Endothelial cell (in vitro differentiated cells): ENCODE data around the gene ANKH. TPM values are rescaled to one million over a fixed set of nuclear protein-coding genes. Genes with fewer than 3 reads are reported as not detected.

Source experiments
- DNase-seq: peaks from one replicate; pipeline ENCODE4 v3.0.0; 2021; ENCODE audit warnings: low spot score
- H3K27ac Mint-ChIP-seq: one replicate; pipeline ENCODE4 v1.8.0; 2021; ENCODE audit warnings: mixed read lengths, inconsistent platforms; ENCODE audit not compliant: unreplicated experiment
- H3K27me3 Mint-ChIP-seq: one replicate; pipeline ENCODE4 v1.8.0; 2021; ENCODE audit warnings: mild to moderate bottlenecking, moderate library complexity, mixed read lengths, inconsistent platforms; ENCODE audit not compliant: unreplicated experiment
- H3K36me3 Mint-ChIP-seq: one replicate; pipeline ENCODE4 v1.8.0; 2021; ENCODE audit warnings: mild to moderate bottlenecking, low read depth, mixed read lengths, inconsistent platforms; ENCODE audit not compliant: unreplicated experiment
- H3K4me1 Mint-ChIP-seq: one replicate; pipeline ENCODE4 v1.8.0; 2021; ENCODE audit warnings: mild to moderate bottlenecking, mixed read lengths, inconsistent platforms; ENCODE audit not compliant: unreplicated experiment
- H3K4me3 Mint-ChIP-seq: one replicate; pipeline ENCODE4 v1.8.0; 2021; ENCODE audit warnings: mild to moderate bottlenecking, mixed read lengths, inconsistent platforms; ENCODE audit not compliant: unreplicated experiment
- H3K9me3 Mint-ChIP-seq: one replicate; pipeline ENCODE4 v1.8.0; 2021; ENCODE audit warnings: mixed read lengths, inconsistent platforms; ENCODE audit not compliant: unreplicated experiment
- total RNA-seq: library from RNA; stranded (reverse); fragmentation: NEBNext Ultra II Directional; extraction: Animal tissue kit (Norgen Biotek cat#: 25700); gene quantifications from one replicate; pipeline ENCODE4 v1.2.1, GENCODE V29; 2021; ENCODE audit not compliant: unreplicated experiment
- TF ChIP-seq, protein P1 (sequence below): fragments of 200-600 bp; sonication (generic); IDR thresholded peaks from one replicate; pipeline ENCODE4 v1.5.0; 2021; ENCODE audit warnings: antibody characterized with exemption; ENCODE audit not compliant: unreplicated experiment

The ANKH gene
- total RNA-seq, 1 donor from 2014 or later: 61.8 TPM

DNA sequence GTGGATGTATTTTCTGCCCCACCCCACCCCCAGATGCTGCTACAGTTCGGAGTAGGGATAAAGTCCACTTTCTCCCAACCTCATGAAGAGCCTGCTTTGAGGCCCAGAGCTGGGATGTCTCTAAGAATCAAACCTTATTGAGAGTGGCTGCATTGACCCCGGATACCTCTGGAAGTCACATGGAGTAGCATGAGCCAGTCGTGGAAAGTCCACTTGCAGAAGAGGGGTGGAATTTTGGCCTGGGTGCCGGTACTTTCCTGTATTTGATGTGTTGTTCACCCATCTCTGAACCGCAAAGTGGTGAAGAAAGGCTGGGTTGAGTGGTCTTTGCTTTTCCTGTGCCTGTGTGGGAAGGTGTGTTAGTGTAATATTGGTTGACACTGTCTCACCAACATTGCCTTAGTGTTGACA is 203.4 kb downstream of the ANKH start:
- peak overlapping the region; percentile 22 for H3K27ac Mint-ChIP-seq
- no peak for DNase-seq
- peaks cover 5% of the 10 kb centered on the region for H3K27me3 Mint-ChIP-seq
- H3K4me3 Mint-ChIP-seq: no peak overlapping the region
- no peaks in the 10 kb centered on the region for H3K9me3 Mint-ChIP-seq
- TF ChIP-seq, protein P1, sequence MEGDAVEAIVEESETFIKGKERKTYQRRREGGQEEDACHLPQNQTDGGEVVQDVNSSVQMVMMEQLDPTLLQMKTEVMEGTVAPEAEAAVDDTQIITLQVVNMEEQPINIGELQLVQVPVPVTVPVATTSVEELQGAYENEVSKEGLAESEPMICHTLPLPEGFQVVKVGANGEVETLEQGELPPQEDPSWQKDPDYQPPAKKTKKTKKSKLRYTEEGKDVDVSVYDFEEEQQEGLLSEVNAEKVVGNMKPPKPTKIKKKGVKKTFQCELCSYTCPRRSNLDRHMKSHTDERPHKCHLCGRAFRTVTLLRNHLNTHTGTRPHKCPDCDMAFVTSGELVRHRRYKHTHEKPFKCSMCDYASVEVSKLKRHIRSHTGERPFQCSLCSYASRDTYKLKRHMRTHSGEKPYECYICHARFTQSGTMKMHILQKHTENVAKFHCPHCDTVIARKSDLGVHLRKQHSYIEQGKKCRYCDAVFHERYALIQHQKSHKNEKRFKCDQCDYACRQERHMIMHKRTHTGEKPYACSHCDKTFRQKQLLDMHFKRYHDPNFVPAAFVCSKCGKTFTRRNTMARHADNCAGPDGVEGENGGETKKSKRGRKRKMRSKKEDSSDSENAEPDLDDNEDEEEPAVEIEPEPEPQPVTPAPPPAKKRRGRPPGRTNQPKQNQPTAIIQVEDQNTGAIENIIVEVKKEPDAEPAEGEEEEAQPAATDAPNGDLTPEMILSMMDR: no peak
- H3K36me3 Mint-ChIP-seq: peaks cover 7% of the 10 kb centered on the region
- peaks cover 55% of the 10 kb centered on the region for H3K4me1 Mint-ChIP-seq

DNA sequence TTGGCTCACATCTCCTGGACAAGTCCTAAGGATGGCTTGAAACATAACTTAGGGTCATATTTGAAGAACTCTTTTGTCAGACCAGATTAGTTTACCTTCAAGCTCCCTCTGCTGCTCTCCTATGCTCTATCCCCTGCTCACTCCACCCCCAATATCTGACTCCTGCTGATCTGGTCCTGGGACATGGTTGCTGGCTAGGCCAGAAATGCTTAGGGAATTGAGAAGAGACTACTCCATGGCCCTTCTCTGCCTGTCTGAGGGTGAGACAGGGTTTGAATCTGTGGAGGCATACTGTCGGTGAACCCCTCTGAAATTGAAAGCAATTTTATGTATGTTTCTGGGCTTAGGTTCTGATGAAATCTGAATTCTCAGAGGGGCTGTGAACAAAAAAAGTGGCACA is 203.8 kb downstream of the ANKH start:
- no peak overlapping the region for H3K4me3 Mint-ChIP-seq
- peaks cover 7% of the 10 kb centered on the region for H3K36me3 Mint-ChIP-seq

DNA sequence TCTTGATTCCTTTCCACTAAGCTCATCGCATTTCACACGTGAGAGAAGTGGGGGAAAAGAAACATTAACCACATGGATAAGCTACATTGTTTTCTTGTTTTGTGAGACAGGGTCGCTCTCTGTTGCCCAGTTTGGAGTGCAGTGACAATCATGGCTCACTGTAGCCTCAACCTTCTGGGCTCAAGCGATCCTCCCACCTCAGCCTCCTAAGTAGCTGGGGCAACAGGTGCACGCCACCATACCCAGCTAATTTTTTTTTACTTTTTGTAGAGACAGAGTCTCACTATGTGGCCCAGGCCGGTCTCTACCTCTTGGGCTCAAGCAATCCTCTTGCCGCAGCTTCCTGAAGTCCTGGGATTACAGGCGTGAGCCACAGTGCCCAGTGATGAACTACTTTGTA is 204.3 kb downstream of the ANKH start:
- Mint-ChIP-seq H3K27ac (no peak overlapping the region), H3K27me3 (peaks cover 5% of the 10 kb centered on the region), H3K9me3 (no peaks in the 10 kb centered on the region), H3K4me1 (peaks cover 49% of the 10 kb centered on the region), H3K4me3 (no peak overlapping the region), H3K36me3 (peaks cover 7% of the 10 kb centered on the region)
- TF ChIP-seq, protein P1: no peak
- no peak for DNase-seq

More for the DNA sequence above, 203.8 kb downstream of the ANKH start:
- Mint-ChIP-seq H3K4me1 (peaks cover 53% of the 10 kb centered on the region), H3K9me3 (no peaks in the 10 kb centered on the region), H3K27me3 (peaks cover 5% of the 10 kb centered on the region), H3K27ac (no peak overlapping the region)
- TF ChIP-seq, protein P1: no peak
- DNase-seq: no peak

DNA sequence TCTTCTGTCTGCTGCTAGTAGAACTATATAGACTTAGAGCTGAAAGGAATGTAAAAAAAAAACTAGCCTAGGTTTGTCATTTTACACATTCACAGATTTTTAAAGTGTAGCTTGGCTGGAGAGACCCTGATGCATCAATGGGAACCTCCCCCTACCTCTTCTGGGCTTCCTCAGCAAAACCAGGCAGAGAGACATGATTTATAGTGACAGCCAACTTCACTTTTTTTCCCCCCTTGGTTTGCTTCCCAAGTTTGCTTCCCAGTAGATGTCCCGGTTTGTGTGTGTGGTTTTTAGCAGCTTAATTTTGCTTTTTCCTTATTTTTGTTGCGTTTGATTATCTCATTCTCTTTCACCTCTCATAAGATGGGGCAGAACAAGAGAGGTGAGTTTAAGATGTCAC is 205.2 kb downstream of the ANKH start:
- H3K4me3 Mint-ChIP-seq: peak overlapping the region; percentile 59
- H3K27me3 Mint-ChIP-seq: peaks cover 5% of the 10 kb centered on the region
- H3K27ac Mint-ChIP-seq: no peak overlapping the region
- DNase-seq: no peak
- peaks cover 39% of the 10 kb centered on the region for H3K4me1 Mint-ChIP-seq
- H3K36me3 Mint-ChIP-seq: peaks cover 7% of the 10 kb centered on the region
- TF ChIP-seq, protein P1: no peak
- H3K9me3 Mint-ChIP-seq: no peaks in the 10 kb centered on the region

DNA sequence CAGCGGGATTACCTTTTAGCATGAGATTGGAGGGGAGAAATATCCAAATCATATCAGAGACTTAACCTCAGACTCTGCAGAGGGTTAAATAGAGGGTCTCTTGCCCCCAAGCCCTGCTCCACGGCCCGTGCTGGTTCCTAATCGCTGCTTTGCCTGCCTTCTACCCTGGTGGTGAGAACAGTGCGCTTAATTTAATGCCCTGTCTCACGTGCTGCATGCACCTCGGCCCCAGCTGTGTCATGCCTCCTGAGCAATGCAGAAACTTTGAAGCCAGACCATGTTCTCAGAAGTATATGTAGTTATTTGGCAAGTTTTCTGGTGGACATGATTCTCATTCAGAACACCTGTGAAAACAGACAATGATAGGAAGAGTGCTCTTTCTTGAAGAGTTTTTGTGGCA is 205.6 kb downstream of the ANKH start:
- H3K4me3 Mint-ChIP-seq: peak overlapping the region; percentile 59
- peaks cover 35% of the 10 kb centered on the region for H3K4me1 Mint-ChIP-seq
- H3K27ac Mint-ChIP-seq: no peak overlapping the region
- H3K27me3 Mint-ChIP-seq: peaks cover 5% of the 10 kb centered on the region
- no peaks in the 10 kb centered on the region for H3K9me3 Mint-ChIP-seq
- H3K36me3 Mint-ChIP-seq: peaks cover 7% of the 10 kb centered on the region
- DNase-seq: peak; percentile 31
- TF ChIP-seq, protein P1: no peak
